HCT116 (cell line): Measurements from ENCODE around the gene DDX19B.

Experiments used
- CTCF ChIP-seq, 3 experiments: fragments of 200-600 bp in 1 of 3; sonication (generic) in 1 of 3; IDR thresholded peaks in 2 of 3; conservative IDR thresholded peaks in 1 of 3; 2 replicates each; pipeline ENCODE4 v1.5.1; 2012 to 2017; ENCODE audit warnings: low read depth in 2 of 3, low read length in 2 of 3, antibody characterized with exemption in 1 of 3, borderline replicate concordance in 1 of 3, control low read depth in 1 of 3, mild to moderate bottlenecking in 1 of 3, mixed read lengths in 1 of 3, mixed run types in 1 of 3, moderate library complexity in 1 of 3; ENCODE audit not compliant: insufficient read depth in 1 of 3
- EGR1 ChIP-seq: IDR thresholded peaks from 2 replicates; pipeline ENCODE4 v1.6.1; 2012; ENCODE audit warnings: low read depth
- ELF1 ChIP-seq: IDR thresholded peaks from 2 replicates; pipeline ENCODE4 v1.6.1; 2012; ENCODE audit warnings: low read depth, borderline replicate concordance
- EZH2 ChIP-seq: fragments of 200-600 bp; sonication (generic); IDR thresholded peaks from 2 replicates; pipeline ENCODE4 v1.6.1; 2017; ENCODE audit warnings: antibody characterized with exemption, mixed run types
- EZH2phosphoT487 ChIP-seq: fragments of 200-600 bp; IDR thresholded peaks from 2 replicates; pipeline ENCODE4 v1.6.1; 2018; ENCODE audit warnings: antibody characterized with exemption, borderline replicate concordance
- POLR2A ChIP-seq: IDR thresholded peaks from 2 replicates; pipeline ENCODE4 v1.7.0; 2011; ENCODE audit warnings: borderline replicate concordance; ENCODE audit not compliant: insufficient read depth, insufficient read length; ENCODE audit errors: extremely low read depth
- POLR2AphosphoS5 ChIP-seq: IDR thresholded peaks from 2 replicates; pipeline ENCODE4 v1.6.1; 2011; ENCODE audit warnings: mild to moderate bottlenecking, low read depth, low read length, moderate library complexity
- RAD21 ChIP-seq: IDR thresholded peaks from 2 replicates; pipeline ENCODE4 v1.6.1; 2012; ENCODE audit warnings: low read depth, mild to moderate bottlenecking
- SP1 ChIP-seq: IDR thresholded peaks from 2 replicates; pipeline ENCODE4 v1.6.1; 2012; ENCODE audit warnings: low read depth

GRCh38 chr16:70372921-70373728 is 74.1 kb downstream of the DDX19B start:
- TF ChIP-seq CTCF (IDR thresholded peaks at IDR 0.05 in 2 of 3, conservative IDR thresholded peaks at IDR 0.05 in 1 of 3; ENCODE audit: borderline replicate concordance in 1 of 3, insufficient read depth in 1 of 3, low read depth in 2 of 3, low read length in 2 of 3) (no peak), EZH2phosphoT487 (no peak), POLR2A (no peak), POLR2AphosphoS5 (no peak), EZH2 (no peak), SP1 (no peak), ELF1 (no peak), RAD21 (no peak), EGR1 (no peak)
